Measurements from ENCODE around the gene FBLN1.
"Not testable (repeated sequence)": the region's sequence is repeated elsewhere in the genome, so short reads cannot be mapped to it uniquely, and the experiment has no call there.

The FBLN1 gene

GRCh38 chr22:45534339-45535192 lies 31.9 kb downstream of the FBLN1 start:
- TF ChIP-seq CTCF (IDR thresholded peaks at IDR 0.05; ENCODE audit: insufficient read depth, missing control alignments): no peak
- no peak for DNase-seq (ENCODE audit: insufficient read length, low spot score)
- no peak for FAIRE-seq

GRCh38 chr22:45535290-45535689 lies 32.6 kb downstream of the FBLN1 start:
- FAIRE-seq (no peak), DNase-seq (ENCODE audit: insufficient read length, low spot score) (no peak)
- TF ChIP-seq CTCF (IDR thresholded peaks at IDR 0.05; ENCODE audit: insufficient read depth, missing control alignments): no peak

- FAIRE-seq; DNase-seq (ENCODE audit: insufficient read length, low spot score): not testable (repeated sequence)
Measured at GRCh38 chr22:45535835-45536234, 33.2 kb downstream of the FBLN1 start.

GRCh38 chr22:45537734-45538181 lies 35.1 kb downstream of the FBLN1 start:
- FAIRE-seq: no peak
- DNase-seq (ENCODE audit: insufficient read length, low spot score): no peak
- TF ChIP-seq CTCF (IDR thresholded peaks at IDR 0.05; ENCODE audit: insufficient read depth, missing control alignments): no peak

- FAIRE-seq (no peak), DNase-seq (ENCODE audit: insufficient read length, low spot score) (no peak)
- TF ChIP-seq CTCF (IDR thresholded peaks at IDR 0.05; ENCODE audit: insufficient read depth, missing control alignments): no peak
Measured at GRCh38 chr22:45538281-45538680, 35.6 kb downstream of the FBLN1 start.

GRCh38 chr22:45540122-45540521 lies 37.4 kb downstream of the FBLN1 start:
- DNase-seq (ENCODE audit: insufficient read length, low spot score) (no peak), FAIRE-seq (no peak)
- TF ChIP-seq CTCF (IDR thresholded peaks at IDR 0.05; ENCODE audit: insufficient read depth, missing control alignments): no peak

- no peak for FAIRE-seq
- no peak for TF ChIP-seq CTCF (IDR thresholded peaks at IDR 0.05; ENCODE audit: insufficient read depth, missing control alignments)
Measured at GRCh38 chr22:45541382-45541979, 38.8 kb downstream of the FBLN1 start.

More at GRCh38 chr22:45541382-45541979, 38.8 kb downstream of the FBLN1 start:
- no peak for DNase-seq (ENCODE audit: insufficient read length, low spot score)
